Keratinocyte (primary cell): Measurements from ENCODE around the gene RALGPS2. TPM values are rescaled to one million over a fixed set of nuclear protein-coding genes. Genes with fewer than 3 reads are reported as not detected.

Experiments
- DNase-seq: peaks from one replicate; pipeline ENCODE4 v3.0.0-alpha.2; 2011; ENCODE audit warnings: low read depth, missing footprints, low spot score
- FAIRE-seq: peaks from 2 replicates; lab custom pipeline; 2011; peaks lifted over from hg19 to GRCh38; lab: Jason Lieb, UNC
- H2AFZ ChIP-seq: 2 replicates; pipeline ENCODE4 v1.6.0; 2012; ENCODE audit warnings: low read length, control low read depth, inconsistent platforms; ENCODE audit not compliant: control insufficient read depth
- H3K27ac ChIP-seq: 2 replicates; pipeline ENCODE4 v1.5.1; 2011; ENCODE audit warnings: low read length; ENCODE audit not compliant: control insufficient read depth, insufficient read depth
- H3K27me3 ChIP-seq: 3 replicates; pipeline ENCODE4 v1.6.0; 2011; ENCODE audit warnings: low read length; ENCODE audit not compliant: control insufficient read depth, insufficient read depth; ENCODE audit errors: extremely low read depth
- H3K36me3 ChIP-seq, 2 experiments: 2 replicates in 1 of 2; 3 replicates in 1 of 2; pipeline ENCODE4 v1.5.1; 2011; ENCODE audit warnings: low read length in 2 of 2, mild to moderate bottlenecking in 1 of 2; ENCODE audit not compliant: control insufficient read depth in 2 of 2, insufficient read depth in 2 of 2; ENCODE audit errors: extremely low read depth in 1 of 2
- H3K4me1 ChIP-seq: 3 replicates; pipeline ENCODE4 v1.5.1; 2011; ENCODE audit warnings: low read length; ENCODE audit not compliant: control insufficient read depth, insufficient read depth; ENCODE audit errors: extremely low read depth
- H3K4me2 ChIP-seq: 3 replicates; pipeline ENCODE4 v1.6.0; 2011; ENCODE audit warnings: low read depth, low read length; ENCODE audit not compliant: control insufficient read depth, insufficient read depth; ENCODE audit errors: extremely low read depth
- H3K4me3 ChIP-seq, 3 experiments: fragments of 200-600 bp in 1 of 3; sonication (generic) in 1 of 3; 2 replicates in 2 of 3; 3 replicates in 1 of 3; pipeline ENCODE4 v1.5.1; 2011 to 2016; ENCODE audit warnings: low read length in 3 of 3, mild to moderate bottlenecking in 3 of 3, control low read depth in 2 of 3, inconsistent platforms in 1 of 3, low read depth in 1 of 3, mixed read lengths in 1 of 3, mixed run types in 1 of 3, moderate library complexity in 1 of 3; ENCODE audit not compliant: control insufficient read depth in 2 of 3, insufficient read depth in 2 of 3; ENCODE audit errors: extremely low read depth in 1 of 3
- H3K79me2 ChIP-seq: 2 replicates; pipeline ENCODE4 v1.6.0; 2012; ENCODE audit warnings: low read length; ENCODE audit not compliant: control insufficient read depth, insufficient read depth
- H3K9ac ChIP-seq: 3 replicates; pipeline ENCODE4 v1.6.0; 2011; ENCODE audit warnings: low read length; ENCODE audit not compliant: control insufficient read depth, insufficient read depth; ENCODE audit errors: extremely low read depth
- H3K9me1 ChIP-seq: 3 replicates; pipeline ENCODE4 v1.6.0; 2011; ENCODE audit warnings: low read length; ENCODE audit not compliant: control insufficient read depth, insufficient read depth; ENCODE audit errors: extremely low read depth
- H3K9me3 ChIP-seq: 2 replicates; pipeline ENCODE4 v1.5.1; 2012; ENCODE audit warnings: low read depth, low read length; ENCODE audit not compliant: control insufficient read depth
- H4K20me1 ChIP-seq: 3 replicates; pipeline ENCODE4 v1.6.0; 2011; ENCODE audit warnings: low read length; ENCODE audit not compliant: control insufficient read depth, insufficient read depth; ENCODE audit errors: extremely low read depth
- EZH2 ChIP-seq: IDR thresholded peaks from one replicate; pipeline ENCODE4 v1.6.1; 2012; ENCODE audit warnings: inconsistent platforms, mild to moderate bottlenecking, low read length, moderate library complexity
- dilution Hi-C: fragments of 300-500 bp; cut with MboI; formaldehyde crosslinking; loops from one replicate; pipeline ENCODE4 v1.7.0; 2020; ENCODE audit warnings: low sequenced_read_pairs; ENCODE audit not compliant: extremely low pct_ligation_motif_present
- polyA plus RNA-seq, 5 experiments: library from polyadenylated mRNA; depleted of rRNA in 3 of 5; stranded (reverse) in 3 of 5; stranded (forward) in 1 of 5; unstranded in 1 of 5; fragments of >200 nt; gene quantifications; 1 replicate in 1 of 5; 2 replicates in 3 of 5; 3 replicates in 1 of 5; pipeline versions ENCODE4 v1.2.1 to v1.2.3, GENCODE V29; 2011 to 2012; ENCODE audit warnings: missing spikeins in 2 of 5, low read depth in 1 of 5, low replicate concordance in 1 of 5
- TF ChIP-seq, protein P1 (sequence below), 3 experiments: IDR thresholded peaks in 1 of 3; conservative IDR thresholded peaks in 1 of 3; optimal IDR thresholded peaks in 1 of 3; 2 replicates in 2 of 3; 3 replicates in 1 of 3; pipeline versions ENCODE3 to v1.5.1; 2011; ENCODE audit warnings: low read length in 3 of 3, mild to moderate bottlenecking in 3 of 3, moderate library complexity in 2 of 3, control low read depth in 1 of 3, inconsistent platforms in 1 of 3; ENCODE audit not compliant: insufficient read depth in 2 of 3; ENCODE audit errors: extremely low read depth in 1 of 3

Gene RALGPS2
- polyA plus RNA-seq, 1 donor (not counting 4 experiments of a cell fraction or from before 2014, with no cell fraction given): 14.8 TPM

GRCh38 chr1:178870944-178871343 lies 145.9 kb downstream of the RALGPS2 start, which contains the start of gene ANGPTL1:
Gene ANGPTL1 (minus strand): TSS chr1:178871077. CDS start chr1:178865776, 5,301 bp downstream.
- H3K36me3 ChIP-seq: no peaks in the 10 kb centered on the region
- no peak within 1 kb of the TSS for H3K27ac ChIP-seq
- no peak for TF ChIP-seq EZH2
- TF ChIP-seq, protein P1, sequence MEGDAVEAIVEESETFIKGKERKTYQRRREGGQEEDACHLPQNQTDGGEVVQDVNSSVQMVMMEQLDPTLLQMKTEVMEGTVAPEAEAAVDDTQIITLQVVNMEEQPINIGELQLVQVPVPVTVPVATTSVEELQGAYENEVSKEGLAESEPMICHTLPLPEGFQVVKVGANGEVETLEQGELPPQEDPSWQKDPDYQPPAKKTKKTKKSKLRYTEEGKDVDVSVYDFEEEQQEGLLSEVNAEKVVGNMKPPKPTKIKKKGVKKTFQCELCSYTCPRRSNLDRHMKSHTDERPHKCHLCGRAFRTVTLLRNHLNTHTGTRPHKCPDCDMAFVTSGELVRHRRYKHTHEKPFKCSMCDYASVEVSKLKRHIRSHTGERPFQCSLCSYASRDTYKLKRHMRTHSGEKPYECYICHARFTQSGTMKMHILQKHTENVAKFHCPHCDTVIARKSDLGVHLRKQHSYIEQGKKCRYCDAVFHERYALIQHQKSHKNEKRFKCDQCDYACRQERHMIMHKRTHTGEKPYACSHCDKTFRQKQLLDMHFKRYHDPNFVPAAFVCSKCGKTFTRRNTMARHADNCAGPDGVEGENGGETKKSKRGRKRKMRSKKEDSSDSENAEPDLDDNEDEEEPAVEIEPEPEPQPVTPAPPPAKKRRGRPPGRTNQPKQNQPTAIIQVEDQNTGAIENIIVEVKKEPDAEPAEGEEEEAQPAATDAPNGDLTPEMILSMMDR (optimal IDR thresholded peaks at IDR 0.05 in 1 of 3, IDR thresholded peaks at IDR 0.05 in 1 of 3, conservative IDR thresholded peaks at IDR 0.05 in 1 of 3; ENCODE audit: extremely low read depth in 1 of 3, insufficient read depth in 2 of 3, low read length in 3 of 3): no peak
- dilution Hi-C loops: no loop called here
- FAIRE-seq: no peak
- no peak within 1 kb of the TSS for H3K4me3 ChIP-seq
- H3K4me2 ChIP-seq: no peak within 1 kb of the TSS
- no peak within 1 kb of the TSS for H3K9ac ChIP-seq
- no peaks in the 10 kb centered on the region for H3K4me1 ChIP-seq
- DNase-seq: no peak
- H3K79me2 ChIP-seq: no peaks in the 10 kb centered on the region
- no peaks in the 10 kb centered on the region for H3K9me1 ChIP-seq
- no peak within 1 kb of the TSS for H2AFZ ChIP-seq
- no peaks in the 10 kb centered on the region for H3K9me3 ChIP-seq
- no peaks in the 10 kb centered on the region for H3K27me3 ChIP-seq
- H4K20me1 ChIP-seq: no peaks in the 10 kb centered on the region

- TF ChIP-seq, protein P1 (optimal IDR thresholded peaks at IDR 0.05 in 1 of 3, IDR thresholded peaks at IDR 0.05 in 1 of 3, conservative IDR thresholded peaks at IDR 0.05 in 1 of 3; ENCODE audit: extremely low read depth in 1 of 3, insufficient read depth in 2 of 3, low read length in 3 of 3): no peak
- no peak for TF ChIP-seq EZH2
- Histone ChIP-seq H3K36me3 (no peaks in the 10 kb centered on the region), H3K4me1 (no peaks in the 10 kb centered on the region), H4K20me1 (no peaks in the 10 kb centered on the region), H3K27ac (no peak overlapping the region), H3K79me2 (no peaks in the 10 kb centered on the region), H3K4me3 (no peak overlapping the region), H3K9ac (no peak overlapping the region), H2AFZ (no peak overlapping the region), H3K9me1 (no peaks in the 10 kb centered on the region), H3K27me3 (no peaks in the 10 kb centered on the region), H3K9me3 (no peaks in the 10 kb centered on the region), H3K4me2 (no peak overlapping the region)
- DNase-seq: no peak
- no peak for FAIRE-seq
- dilution Hi-C loops: no loop called here
Observed at GRCh38 chr1:178871551-178872320, 146.7 kb downstream of the RALGPS2 start.
